IPS-18a (cell line): ENCODE data around the gene NEK6.

Experiments used
- H3K27ac ChIP-seq: one replicate; pipeline ENCODE4 v1.5.1; 2013; ENCODE audit warnings: low read length
- H3K27me3 ChIP-seq: one replicate; pipeline ENCODE4 v1.6.1; 2013; ENCODE audit warnings: mild to moderate bottlenecking, low read length; ENCODE audit not compliant: control insufficient read depth, insufficient read depth
- H3K36me3 ChIP-seq: one replicate; pipeline ENCODE4 v1.6.1; 2013; ENCODE audit warnings: low read depth, low read length; ENCODE audit not compliant: control insufficient read depth
- H3K4me1 ChIP-seq: one replicate; pipeline ENCODE4 v1.6.1; 2013; ENCODE audit warnings: low read depth, low read length; ENCODE audit not compliant: control insufficient read depth
- H3K4me3 ChIP-seq: one replicate; pipeline ENCODE4 v1.5.1; 2013; ENCODE audit warnings: low read length
- H3K9ac ChIP-seq: one replicate; pipeline ENCODE4 v1.6.1; 2013; ENCODE audit warnings: mild to moderate bottlenecking, low read length, moderate library complexity
- H3K9me3 ChIP-seq: one replicate; pipeline ENCODE4 v1.6.1; 2013; ENCODE audit warnings: low read depth, low read length; ENCODE audit not compliant: control insufficient read depth

The NEK6 gene

DNA sequence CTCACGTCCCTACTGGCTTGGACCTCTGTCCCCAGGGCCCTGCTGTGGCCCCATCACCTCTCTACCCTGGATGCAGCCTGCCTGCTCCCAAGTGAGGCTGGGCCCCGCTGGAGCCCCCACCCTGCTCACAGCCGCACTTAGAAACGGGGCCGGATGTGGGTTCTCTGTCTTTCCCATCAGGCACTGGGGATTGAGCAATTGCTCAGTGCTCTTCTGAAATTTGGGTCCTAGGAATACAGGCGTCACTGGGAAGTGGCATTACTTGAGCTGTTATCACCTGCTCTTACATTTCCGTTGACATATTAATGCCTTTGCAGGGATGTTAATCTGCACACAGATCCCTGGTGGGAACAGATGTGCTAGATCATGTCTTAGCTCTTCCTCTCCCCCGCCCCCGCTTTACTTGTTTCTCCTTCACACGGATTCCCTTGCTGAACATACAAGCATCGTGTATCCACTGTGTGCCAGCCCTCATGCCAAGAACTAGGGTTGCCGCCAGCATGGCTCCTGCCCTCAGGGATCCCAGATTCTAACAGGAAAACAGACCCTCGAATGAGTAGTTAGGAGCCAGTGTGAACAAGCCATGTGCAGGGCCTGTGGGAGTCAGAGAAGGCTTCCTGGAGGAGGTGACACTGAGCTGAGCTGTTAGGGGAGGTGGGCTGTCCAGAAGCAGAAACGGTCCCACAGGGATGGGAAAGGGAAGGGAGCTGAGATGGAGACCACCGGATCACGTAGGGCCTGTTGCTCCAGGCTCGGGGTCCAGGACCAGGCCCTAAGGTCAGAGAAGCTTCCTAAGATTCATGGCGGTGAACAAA lies 65.1 kb downstream of the NEK6 start:
- Histone ChIP-seq H3K36me3 (no peaks in the 10 kb centered on the region), H3K4me3 (no peak overlapping the region), H3K27ac (no peak overlapping the region), H3K9me3 (no peaks in the 10 kb centered on the region), H3K9ac (no peak overlapping the region), H3K27me3 (no peaks in the 10 kb centered on the region), H3K4me1 (no peaks in the 10 kb centered on the region)

DNA sequence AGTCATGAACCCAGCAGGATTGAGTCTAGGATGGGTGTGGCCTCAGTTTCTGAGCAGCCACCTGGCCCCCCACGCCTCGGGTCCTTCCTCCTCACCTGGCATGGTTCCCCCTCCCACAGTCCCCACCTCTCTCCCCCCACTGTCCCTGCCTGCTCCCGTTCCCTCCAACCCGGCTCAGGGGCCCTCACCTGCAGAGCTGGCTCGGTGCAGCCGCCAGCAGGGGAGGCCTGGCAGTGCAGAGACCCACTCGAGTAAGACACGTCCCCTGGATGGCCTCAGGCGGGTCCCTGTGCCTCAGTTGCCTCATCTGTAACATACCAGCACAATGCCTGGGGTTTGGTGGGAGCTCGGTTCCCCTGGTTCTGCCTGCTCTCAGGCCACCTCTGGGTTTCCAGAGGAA lies 66.2 kb downstream of the NEK6 start:
- H3K4me1 ChIP-seq: no peaks in the 10 kb centered on the region
- no peaks in the 10 kb centered on the region for H3K9me3 ChIP-seq
- H3K9ac ChIP-seq: no peak overlapping the region
- H3K27ac ChIP-seq: no peak overlapping the region
- H3K36me3 ChIP-seq: no peaks in the 10 kb centered on the region
- no peaks in the 10 kb centered on the region for H3K27me3 ChIP-seq
- H3K4me3 ChIP-seq: no peak overlapping the region

DNA sequence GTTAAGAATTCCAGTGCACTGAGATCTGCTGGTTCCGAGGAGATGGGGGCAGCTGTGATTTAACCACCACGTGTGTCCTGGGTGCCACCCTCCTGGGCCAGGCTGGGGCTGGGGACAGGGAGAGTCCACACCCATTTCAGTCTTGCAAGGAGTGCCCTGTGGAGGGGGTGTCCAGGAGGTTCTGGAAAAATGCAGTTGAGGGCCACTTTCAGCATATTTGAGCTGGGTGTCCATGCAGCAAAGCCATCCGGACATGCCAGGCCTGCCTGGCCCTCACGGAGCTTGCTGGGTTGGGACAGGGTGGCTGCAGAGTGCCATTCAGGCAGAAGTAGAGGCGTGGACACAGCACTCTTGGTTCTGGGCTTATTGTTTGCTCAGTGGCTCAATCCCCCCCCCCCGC lies 68.1 kb downstream of the NEK6 start:
- Histone ChIP-seq H3K9ac (no peak overlapping the region), H3K4me3 (no peak overlapping the region), H3K27me3 (no peaks in the 10 kb centered on the region), H3K9me3 (no peaks in the 10 kb centered on the region), H3K4me1 (no peaks in the 10 kb centered on the region), H3K27ac (no peak overlapping the region), H3K36me3 (no peaks in the 10 kb centered on the region)

DNA sequence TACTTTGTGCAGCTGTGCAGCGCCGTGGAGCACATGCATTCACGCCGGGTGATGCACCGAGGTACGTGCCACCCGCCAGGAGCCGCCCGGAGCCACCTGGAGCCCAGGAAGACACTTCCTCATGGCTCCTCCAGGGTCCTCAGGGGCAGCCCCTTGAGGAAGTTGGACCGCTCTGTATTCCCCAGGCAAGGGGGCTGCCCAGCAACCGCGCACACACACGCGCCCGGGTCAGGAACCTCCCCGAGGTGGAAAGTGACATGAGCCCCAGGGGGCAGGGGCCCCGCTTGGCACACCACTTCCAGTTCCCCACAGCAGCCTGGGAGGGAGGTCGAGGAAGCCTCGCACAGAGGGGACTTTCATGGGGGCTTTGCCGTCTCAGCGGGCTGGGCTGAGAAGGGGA lies 68.6 kb downstream of the NEK6 start:
- H3K27me3 ChIP-seq: no peaks in the 10 kb centered on the region
- H3K9me3 ChIP-seq: no peaks in the 10 kb centered on the region
- H3K4me1 ChIP-seq: no peaks in the 10 kb centered on the region
- H3K27ac ChIP-seq: no peak overlapping the region
- H3K36me3 ChIP-seq: no peaks in the 10 kb centered on the region
- no peak overlapping the region for H3K9ac ChIP-seq
- H3K4me3 ChIP-seq: no peak overlapping the region

DNA sequence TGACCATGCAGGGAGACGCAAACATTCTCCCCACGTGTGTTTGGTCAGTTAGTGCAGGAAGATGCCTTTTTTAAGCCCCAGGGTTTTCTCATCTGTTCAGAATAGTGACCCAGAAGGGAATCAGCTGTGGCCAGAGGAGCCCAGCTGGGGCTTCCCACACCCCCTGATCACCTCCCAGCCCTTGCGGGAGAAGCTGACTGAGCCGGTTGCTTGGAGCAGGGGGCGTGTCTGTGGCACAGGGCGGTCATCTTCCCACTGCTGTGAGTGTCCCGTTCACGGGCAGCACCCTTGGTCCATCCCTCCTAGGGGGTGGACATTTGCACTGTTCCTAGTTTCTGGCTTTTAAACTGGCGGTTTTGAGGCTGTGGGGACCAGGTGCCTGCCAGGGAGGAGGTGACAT lies 69.7 kb downstream of the NEK6 start:
- Histone ChIP-seq H3K27me3 (no peaks in the 10 kb centered on the region), H3K27ac (no peak overlapping the region), H3K9ac (no peak overlapping the region), H3K36me3 (no peaks in the 10 kb centered on the region), H3K4me1 (no peaks in the 10 kb centered on the region), H3K9me3 (no peaks in the 10 kb centered on the region), H3K4me3 (no peak overlapping the region)

DNA sequence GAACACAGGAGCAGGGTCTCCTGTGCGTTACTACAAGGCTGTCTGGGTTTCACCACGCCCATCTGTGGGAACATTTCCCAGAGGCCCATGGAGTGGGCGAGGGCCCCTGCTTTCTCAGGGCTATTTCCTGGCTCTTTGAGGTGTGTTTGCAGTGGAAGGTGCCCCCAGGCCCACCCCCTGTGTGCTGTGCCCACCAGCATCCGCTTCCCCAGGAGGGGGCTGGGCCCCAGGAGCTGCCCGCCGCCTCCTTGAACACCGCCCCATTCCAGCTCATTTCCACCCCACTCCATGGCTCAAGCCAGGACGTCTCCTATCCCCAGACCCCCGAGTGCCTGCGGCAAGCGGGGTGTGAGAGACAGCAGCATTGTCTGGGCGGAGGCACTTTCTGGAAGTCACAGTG lies 70.5 kb downstream of the NEK6 start:
- Histone ChIP-seq H3K27me3 (no peaks in the 10 kb centered on the region), H3K27ac (no peak overlapping the region), H3K36me3 (no peaks in the 10 kb centered on the region), H3K4me3 (no peak overlapping the region), H3K9ac (no peak overlapping the region), H3K9me3 (no peaks in the 10 kb centered on the region), H3K4me1 (no peaks in the 10 kb centered on the region)

DNA sequence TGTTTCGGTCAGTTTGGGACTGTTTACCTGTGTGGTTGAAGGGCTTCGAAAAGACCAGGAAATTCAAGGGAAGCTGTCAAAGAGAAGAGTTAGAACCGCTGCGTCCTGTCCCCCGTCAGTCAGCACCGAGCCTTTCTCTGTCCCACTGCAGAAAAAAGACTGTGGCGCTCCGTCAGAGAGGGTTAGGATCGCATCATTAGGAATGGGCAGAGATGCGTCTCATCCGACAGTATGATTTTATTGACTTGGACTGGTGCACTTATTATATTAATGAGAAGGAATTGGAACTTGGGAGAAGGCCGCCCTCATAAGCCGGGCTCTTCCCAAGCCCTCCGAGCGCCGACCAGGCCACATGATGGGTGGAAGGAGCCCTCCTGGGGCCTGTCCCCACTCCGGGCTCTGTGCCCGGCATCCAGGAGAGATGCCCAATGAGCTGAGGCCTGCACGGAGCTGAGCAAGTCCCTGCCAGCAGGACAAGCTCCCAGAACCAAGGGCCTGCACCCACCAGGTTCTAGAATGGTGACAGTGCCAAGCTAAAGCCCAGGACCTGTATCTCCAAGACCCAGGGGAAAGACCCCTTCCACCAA lies 71.5 kb downstream of the NEK6 start:
- Histone ChIP-seq H3K36me3 (no peaks in the 10 kb centered on the region), H3K27ac (no peak overlapping the region), H3K9ac (no peak overlapping the region), H3K9me3 (no peaks in the 10 kb centered on the region), H3K4me3 (no peak overlapping the region), H3K4me1 (no peaks in the 10 kb centered on the region), H3K27me3 (no peaks in the 10 kb centered on the region)

DNA sequence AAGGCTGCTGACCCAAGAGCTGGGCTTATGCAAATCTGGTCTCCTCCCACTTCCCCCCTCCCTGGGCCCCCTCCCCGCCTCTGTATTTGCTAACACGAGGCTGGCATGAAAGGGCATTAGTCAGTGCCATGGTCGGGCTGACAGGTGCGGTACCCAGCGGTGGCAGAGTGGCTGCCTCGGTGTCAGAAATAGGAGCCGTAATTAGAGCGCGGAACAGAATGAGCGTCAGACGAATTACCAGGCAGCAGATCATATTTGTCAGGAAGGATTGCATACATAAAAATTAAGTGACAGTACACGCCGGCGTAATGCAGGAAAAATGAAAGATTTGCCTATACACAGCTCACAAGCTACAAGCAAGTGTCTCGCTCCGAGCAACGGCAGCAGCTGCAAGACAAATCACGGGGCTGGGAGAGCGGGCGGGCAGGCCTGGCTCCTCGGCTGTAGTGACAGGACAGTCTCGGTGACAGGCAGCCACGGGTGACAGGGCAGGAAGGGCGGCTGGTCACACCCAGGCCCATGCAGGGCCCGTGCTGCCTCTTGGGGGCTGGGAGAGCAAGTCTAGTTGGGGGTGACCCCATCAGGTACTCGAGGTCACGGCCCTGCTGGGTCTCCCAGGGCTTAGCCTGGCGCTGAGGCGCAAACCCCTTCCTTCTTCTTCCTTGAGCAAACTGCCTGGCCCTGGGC lies 72.4 kb downstream of the NEK6 start:
- Histone ChIP-seq H3K27ac (no peak overlapping the region), H3K36me3 (no peaks in the 10 kb centered on the region), H3K27me3 (no peaks in the 10 kb centered on the region), H3K4me3 (no peak overlapping the region), H3K9me3 (no peaks in the 10 kb centered on the region), H3K9ac (no peak overlapping the region), H3K4me1 (no peaks in the 10 kb centered on the region)

DNA sequence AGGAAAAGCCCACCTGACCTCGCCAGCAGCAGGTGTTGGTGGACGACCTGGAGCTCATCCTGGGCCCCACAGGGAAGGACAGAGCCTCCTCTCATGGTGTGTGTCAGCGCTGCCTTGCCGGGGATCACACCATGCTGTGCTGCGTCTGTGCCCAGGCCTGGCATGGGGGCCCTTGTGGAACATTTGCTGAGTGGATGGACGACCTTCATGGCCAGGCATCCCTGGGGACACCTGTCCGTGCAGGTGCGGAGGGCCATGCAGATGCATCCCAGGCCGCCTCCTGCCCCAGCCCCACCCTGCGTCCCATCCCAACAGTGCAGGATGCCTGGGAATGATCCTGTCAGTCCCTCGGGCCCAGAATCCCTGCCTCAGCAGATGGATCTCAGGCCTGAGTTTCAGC lies 73.8 kb downstream of the NEK6 start:
- H3K4me3 ChIP-seq: no peak overlapping the region
- H3K27ac ChIP-seq: no peak overlapping the region
- no peak overlapping the region for H3K9ac ChIP-seq
- H3K36me3 ChIP-seq: no peaks in the 10 kb centered on the region
- H3K27me3 ChIP-seq: no peaks in the 10 kb centered on the region
- H3K9me3 ChIP-seq: no peaks in the 10 kb centered on the region
- no peaks in the 10 kb centered on the region for H3K4me1 ChIP-seq

DNA sequence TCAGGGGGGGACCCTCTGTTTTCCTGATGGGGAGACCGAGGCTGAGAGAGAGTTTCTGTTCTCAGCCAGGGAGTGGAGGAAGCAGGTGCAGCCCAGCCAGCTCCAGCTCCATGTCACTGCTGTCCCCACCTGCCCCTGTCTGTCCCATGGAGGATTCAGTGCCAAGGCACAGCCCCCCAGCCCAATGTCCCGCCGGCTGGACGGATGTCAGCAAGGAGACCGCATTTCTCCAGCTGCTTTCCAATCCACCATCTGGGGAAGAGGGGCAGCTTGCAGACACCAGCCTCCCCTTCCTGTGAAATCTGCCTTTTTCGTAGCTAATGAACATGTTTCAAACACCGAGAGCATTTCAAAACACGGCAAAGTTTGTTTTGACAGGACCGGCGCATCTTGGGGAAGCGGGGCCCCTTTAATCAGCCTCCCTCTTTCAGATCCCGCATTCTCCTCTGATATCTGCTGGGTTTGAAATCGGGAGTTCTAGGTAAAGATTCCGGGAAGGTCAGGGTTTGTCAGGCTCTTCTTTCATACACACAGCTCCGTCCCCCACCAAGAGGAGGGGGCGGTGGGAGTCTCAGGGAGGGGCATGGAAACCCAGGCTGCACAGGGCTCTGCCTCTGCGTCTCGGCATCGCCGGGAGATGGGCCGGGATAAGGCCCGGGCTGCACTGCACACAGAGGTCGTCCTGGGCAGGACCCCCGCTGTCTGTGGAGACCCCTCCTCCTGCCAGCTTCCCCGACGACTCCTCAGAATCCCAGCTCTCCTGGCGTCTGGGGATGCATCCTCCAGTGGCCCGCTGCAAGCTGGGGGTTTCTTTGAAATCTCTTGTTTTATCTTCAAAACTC lies 74.8 kb downstream of the NEK6 start:
- no peak overlapping the region for H3K9ac ChIP-seq
- H3K36me3 ChIP-seq: no peaks in the 10 kb centered on the region
- no peaks in the 10 kb centered on the region for H3K4me1 ChIP-seq
- no peak overlapping the region for H3K27ac ChIP-seq
- H3K27me3 ChIP-seq: no peaks in the 10 kb centered on the region
- H3K4me3 ChIP-seq: no peak overlapping the region
- no peaks in the 10 kb centered on the region for H3K9me3 ChIP-seq

DNA sequence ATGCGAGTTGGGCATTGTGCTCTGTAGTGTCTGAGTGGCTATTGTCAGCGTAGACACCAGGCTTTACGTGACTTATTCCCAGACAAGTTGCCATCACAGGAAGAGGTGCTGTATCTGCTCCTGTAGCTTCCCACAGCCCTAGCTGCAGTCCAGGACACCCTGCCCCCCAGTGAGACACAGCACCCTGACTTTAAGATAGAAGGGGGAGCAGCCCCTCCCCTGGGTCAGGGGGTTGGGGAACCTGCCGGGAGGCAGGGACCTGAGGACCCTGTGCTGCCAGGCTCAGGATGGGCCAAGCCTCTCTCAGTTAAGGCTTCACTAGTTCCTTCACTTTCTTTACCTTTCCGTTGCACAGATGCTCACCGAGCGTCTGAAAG lies 75.4 kb downstream of the NEK6 start:
- Histone ChIP-seq H3K27ac (no peak overlapping the region), H3K36me3 (no peaks in the 10 kb centered on the region), H3K9ac (no peak overlapping the region), H3K4me3 (no peak overlapping the region), H3K27me3 (no peaks in the 10 kb centered on the region), H3K9me3 (no peaks in the 10 kb centered on the region), H3K4me1 (no peaks in the 10 kb centered on the region)
